Measurements from ENCODE around the gene PTPN7. TPM values are rescaled to one million over a fixed set of nuclear protein-coding genes. Genes with fewer than 3 reads are reported as not detected.
A peak's percentile ranks its signal among the peaks of the same experiment; 100 is the strongest.

PTPN7 gene
- total RNA-seq, 4 donors from 2014 or later = 0.78 to 2.0 (median 1.7) TPM

DNA sequence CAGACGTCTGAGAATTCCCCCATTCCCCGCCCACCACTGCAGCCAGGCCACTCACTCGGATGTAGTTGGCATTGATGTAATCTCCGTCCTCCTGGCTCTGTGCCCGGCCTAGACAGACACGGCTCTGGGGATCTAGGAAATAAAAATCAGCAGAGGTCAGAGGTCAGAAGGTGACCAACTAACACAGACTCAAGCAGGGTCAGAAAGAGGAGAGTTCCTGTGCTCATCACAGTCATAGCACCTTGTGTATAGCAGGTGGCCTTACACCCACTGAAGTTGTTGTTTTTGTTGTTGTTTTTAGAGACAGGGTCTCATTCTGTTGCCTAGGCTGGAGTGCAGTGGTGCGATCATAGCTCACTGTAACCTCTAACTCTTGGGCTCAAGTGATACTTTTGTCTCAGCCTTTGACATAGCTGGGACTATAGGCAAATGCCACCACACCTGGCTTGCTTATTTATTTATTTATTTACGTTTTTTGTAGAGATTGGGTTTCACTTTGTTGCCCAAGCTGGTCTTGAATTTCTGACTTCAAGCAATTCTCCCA, 4.9 kb downstream of the PTPN7 start:
- Histone ChIP-seq H3K27me3 (peaks cover 9% of the 10 kb centered on the region), H3K4me1 (no peaks in the 10 kb centered on the region), H3K27ac (no peak overlapping the region), H3K36me3 (no peaks in the 10 kb centered on the region), H3K9me3 (no peaks in the 10 kb centered on the region), H3K4me3 (no peak overlapping the region)
- WGBS, 2 donors (ENCODE audit: low coverage in 1 of 2) = 32 to 37% methylated on average over 5 to 8 of the region's 8 CpGs
- TF ChIP-seq CTCF (IDR thresholded peaks at IDR 0.05) = no peak
- no peak for TF ChIP-seq POLR2A (IDR thresholded peaks at IDR 0.05)
- ATAC-seq = no peak

GRCh38 chr1:202154766-202155477, 5.5 kb downstream of the PTPN7 start:
- Histone ChIP-seq H3K27ac (no peak overlapping the region), H3K4me1 (no peaks in the 10 kb centered on the region), H3K36me3 (no peaks in the 10 kb centered on the region), H3K4me3 (no peak overlapping the region), H3K9me3 (no peaks in the 10 kb centered on the region), H3K27me3 (peaks cover 9% of the 10 kb centered on the region)
- TF ChIP-seq EP300 (IDR thresholded peaks at IDR 0.05) (no peak), CTCF (IDR thresholded peaks at IDR 0.05) (peak in 1 of 4 experiments; percentile 21), POLR2AphosphoS5 (IDR thresholded peaks at IDR 0.05) (no peak)
- no peak for ATAC-seq
- whole genome bisulfite sequencing, 2 donors (ENCODE audit: low coverage in 1 of 2) = 25 to 67% methylated on average over 1 to 4 of the region's 11 CpGs

DNA sequence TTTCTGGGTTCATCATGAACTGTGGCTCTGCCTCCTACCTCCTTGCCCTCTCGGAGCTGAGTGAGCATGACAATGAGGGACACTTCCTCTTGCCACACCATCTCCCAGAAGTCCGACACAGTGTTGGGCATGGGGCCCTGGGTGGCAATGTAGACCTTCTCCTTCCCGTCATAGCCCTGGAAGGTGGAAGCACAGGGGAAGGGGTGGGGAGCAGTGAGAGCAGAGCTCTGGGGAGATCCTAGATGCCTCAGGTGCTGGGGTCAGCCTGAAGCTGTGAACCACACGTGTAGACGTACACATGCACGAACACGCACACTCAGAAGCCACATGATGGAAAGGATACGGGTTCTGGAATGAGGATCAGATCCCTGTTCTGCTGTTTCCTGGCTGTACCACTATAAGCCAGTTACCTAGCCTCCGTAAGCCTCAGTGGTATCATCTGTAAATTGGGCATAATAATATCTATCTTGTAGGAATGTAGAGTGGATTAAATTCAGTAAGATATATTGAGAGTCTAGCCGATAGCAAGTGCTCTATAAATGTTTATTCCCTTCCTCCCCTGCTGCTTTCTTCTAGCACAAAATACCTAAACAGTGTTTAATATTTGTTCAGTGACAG, 6.1 kb downstream of the PTPN7 start:
- H3K27ac ChIP-seq = no peak overlapping the region
- no peaks in the 10 kb centered on the region for H3K4me1 ChIP-seq
- no peaks in the 10 kb centered on the region for H3K9me3 ChIP-seq
- ATAC-seq = no peak
- peaks cover 9% of the 10 kb centered on the region for H3K27me3 ChIP-seq
- no peaks in the 10 kb centered on the region for H3K36me3 ChIP-seq
- H3K4me3 ChIP-seq = no peak overlapping the region
- WGBS, 2 donors (ENCODE audit: low coverage in 1 of 2) = 64 to 95% methylated on average over 1 to 5 of the region's 10 CpGs
- TF ChIP-seq EP300 (IDR thresholded peaks at IDR 0.05) = no peak
- TF ChIP-seq POLR2A (IDR thresholded peaks at IDR 0.05) = no peak
- no peak for TF ChIP-seq POLR2AphosphoS5 (IDR thresholded peaks at IDR 0.05)
- no peak for TF ChIP-seq CTCF (IDR thresholded peaks at IDR 0.05)

DNA sequence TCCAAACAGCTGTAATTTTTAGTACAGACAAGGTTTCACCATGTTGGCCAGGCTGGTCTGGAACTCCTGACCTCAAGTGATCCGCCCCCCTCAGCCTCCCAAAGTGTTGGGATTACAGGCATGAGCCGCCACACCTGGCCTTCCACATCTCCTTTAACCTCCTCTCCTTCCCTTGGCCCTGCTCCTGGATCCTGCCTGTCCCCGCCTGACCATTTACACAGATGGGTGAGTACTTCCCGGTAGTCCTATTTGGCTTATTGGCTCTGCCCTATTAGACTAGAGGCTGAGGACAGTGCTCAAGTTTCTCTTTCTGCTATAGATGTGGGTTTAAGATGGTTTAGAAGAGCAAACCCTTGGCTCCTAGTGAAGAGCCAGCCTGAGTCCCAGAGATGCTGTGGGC, 7.1 kb downstream of the PTPN7 start:
- peaks cover 9% of the 10 kb centered on the region for H3K27me3 ChIP-seq
- no peak overlapping the region for H3K27ac ChIP-seq
- no peak overlapping the region for H3K4me3 ChIP-seq
- H3K36me3 ChIP-seq = no peaks in the 10 kb centered on the region
- ATAC-seq = no peak
- no peaks in the 10 kb centered on the region for H3K9me3 ChIP-seq
- 72 to 86% methylated on average over 2 of the region's 4 CpGs for WGBS, 2 donors (ENCODE audit: low coverage in 1 of 2)
- TF ChIP-seq EP300 (IDR thresholded peaks at IDR 0.05) = no peak
- no peak for TF ChIP-seq CTCF (IDR thresholded peaks at IDR 0.05)
- TF ChIP-seq POLR2AphosphoS5 (IDR thresholded peaks at IDR 0.05) = no peak
- TF ChIP-seq POLR2A (IDR thresholded peaks at IDR 0.05) = no peak
- H3K4me1 ChIP-seq = no peaks in the 10 kb centered on the region

GRCh38 chr1:202152399-202152798, 8.0 kb downstream of the PTPN7 start:
- no peak overlapping the region for H3K27ac ChIP-seq
- H3K9me3 ChIP-seq = no peaks in the 10 kb centered on the region
- no peaks in the 10 kb centered on the region for H3K36me3 ChIP-seq
- no CpG with 5 or more reads among the region's 10 CpGs for WGBS, 2 donors (ENCODE audit: low coverage in 1 of 2)
- ATAC-seq = no peak
- no peak overlapping the region for H3K4me3 ChIP-seq
- peaks cover 9% of the 10 kb centered on the region for H3K27me3 ChIP-seq
- TF ChIP-seq EP300 (IDR thresholded peaks at IDR 0.05) (no peak), CTCF (IDR thresholded peaks at IDR 0.05) (no peak), POLR2A (IDR thresholded peaks at IDR 0.05) (no peak), POLR2AphosphoS5 (IDR thresholded peaks at IDR 0.05) (no peak)
- H3K4me1 ChIP-seq = no peaks in the 10 kb centered on the region

Measured in gastroesophageal sphincter (tissue), 4 donors.